Natural killer cell (primary cell): ENCODE data around the gene SMPD2. TPM values are rescaled to one million over a fixed set of nuclear protein-coding genes. Genes with fewer than 3 reads are reported as not detected.

Experiments
- ATAC-seq, 3 donors: fragments of 150-1000 bp in 2 of 3; fragments of 200-7000 bp in 1 of 3; cut with Tn5 transposase; 1 replicate in 1 of 3; 2 replicates in 2 of 3; pipeline ENCODE4 v1.10.0; 2021; ENCODE audit warnings: mild to moderate bottlenecking in 2 of 3, moderate library complexity in 2 of 3
- DNase-seq, 2 donors: peaks; one replicate each; pipeline versions ENCODE4 v3.0.0 to v3.0.0-alpha.2; 2013 to 2021; ENCODE audit warnings: mixed read lengths in 1 of 2
- H3K27ac ChIP-seq: one replicate; pipeline ENCODE4 v1.5.1; 2013; ENCODE audit warnings: mild to moderate bottlenecking, low read length
- H3K27me3 ChIP-seq: one replicate; pipeline ENCODE4 v1.6.1; 2013; ENCODE audit warnings: low read length; ENCODE audit not compliant: control insufficient read depth, insufficient read depth
- H3K36me3 ChIP-seq: one replicate; pipeline ENCODE4 v1.6.1; 2013; ENCODE audit warnings: low read length; ENCODE audit not compliant: control insufficient read depth, insufficient read depth
- H3K4me1 ChIP-seq: one replicate; pipeline ENCODE4 v1.6.1; 2013; ENCODE audit warnings: low read length; ENCODE audit not compliant: control insufficient read depth, insufficient read depth
- H3K4me3 ChIP-seq: one replicate; pipeline ENCODE4 v1.5.1; 2013; ENCODE audit warnings: low read length
- H3K9me3 ChIP-seq: one replicate; pipeline ENCODE4 v1.6.1; 2013; ENCODE audit warnings: low read length; ENCODE audit not compliant: control insufficient read depth, insufficient read depth
- H3K27ac Mint-ChIP-seq, 2 donors: one replicate each; pipeline ENCODE4 v1.8.0; 2022; ENCODE audit warnings: mild to moderate bottlenecking in 2 of 2, mixed read lengths in 2 of 2, moderate library complexity in 1 of 2
- H3K27me3 Mint-ChIP-seq, 2 donors: one replicate each; pipeline ENCODE4 v1.8.0; 2022; ENCODE audit warnings: low read depth in 2 of 2, mixed read lengths in 2 of 2
- H3K36me3 Mint-ChIP-seq: one replicate; pipeline ENCODE4 v1.8.0; 2022; ENCODE audit warnings: mixed read lengths
- H3K4me1 Mint-ChIP-seq, 2 donors: one replicate each; pipeline ENCODE4 v1.8.0; 2022; ENCODE audit warnings: mixed read lengths in 2 of 2
- H3K4me3 Mint-ChIP-seq: one replicate; pipeline ENCODE4 v1.8.0; 2022; ENCODE audit warnings: mild to moderate bottlenecking, moderate library complexity, mixed read lengths
- H3K9me3 Mint-ChIP-seq, 2 donors: one replicate each; pipeline ENCODE4 v1.8.0; 2022; ENCODE audit warnings: mixed read lengths in 2 of 2
- WGBS: methylation state at CpG from one replicate; pipeline ENCODE4 v1.1.7; 2013; ENCODE audit warnings: missing lambda C conversion rate; ENCODE audit not compliant: insufficient coverage; 5-methylcytosine and 5-hydroxymethylcytosine counted together
- intact Hi-C: fragments of 100-400 bp; cut with micrococcal nuclease; formaldehyde crosslinking; loops from one replicate; pipeline ENCODE4 v1.14.2; 2022
- total RNA-seq, 4 donors: library from RNA; stranded (reverse); fragments of 120-200 nt in 1 of 4; gene quantifications; one replicate each; pipeline versions ENCODE4 v1.2.3 to v1.2.4, GENCODE V29; 2013 to 2022
- TF ChIP-seq, protein P1 (sequence below): fragments of 200-600 bp; IDR thresholded peaks from one replicate; pipeline ENCODE4 v1.8.0; 2022; ENCODE audit warnings: antibody characterized with exemption

SMPD2 gene
- total RNA-seq, 3 donors from 2014 or later (not counting 1 experiment from before 2014, with no cell fraction given): 25.0 to 37.3 (median 29.3) TPM

DNA sequence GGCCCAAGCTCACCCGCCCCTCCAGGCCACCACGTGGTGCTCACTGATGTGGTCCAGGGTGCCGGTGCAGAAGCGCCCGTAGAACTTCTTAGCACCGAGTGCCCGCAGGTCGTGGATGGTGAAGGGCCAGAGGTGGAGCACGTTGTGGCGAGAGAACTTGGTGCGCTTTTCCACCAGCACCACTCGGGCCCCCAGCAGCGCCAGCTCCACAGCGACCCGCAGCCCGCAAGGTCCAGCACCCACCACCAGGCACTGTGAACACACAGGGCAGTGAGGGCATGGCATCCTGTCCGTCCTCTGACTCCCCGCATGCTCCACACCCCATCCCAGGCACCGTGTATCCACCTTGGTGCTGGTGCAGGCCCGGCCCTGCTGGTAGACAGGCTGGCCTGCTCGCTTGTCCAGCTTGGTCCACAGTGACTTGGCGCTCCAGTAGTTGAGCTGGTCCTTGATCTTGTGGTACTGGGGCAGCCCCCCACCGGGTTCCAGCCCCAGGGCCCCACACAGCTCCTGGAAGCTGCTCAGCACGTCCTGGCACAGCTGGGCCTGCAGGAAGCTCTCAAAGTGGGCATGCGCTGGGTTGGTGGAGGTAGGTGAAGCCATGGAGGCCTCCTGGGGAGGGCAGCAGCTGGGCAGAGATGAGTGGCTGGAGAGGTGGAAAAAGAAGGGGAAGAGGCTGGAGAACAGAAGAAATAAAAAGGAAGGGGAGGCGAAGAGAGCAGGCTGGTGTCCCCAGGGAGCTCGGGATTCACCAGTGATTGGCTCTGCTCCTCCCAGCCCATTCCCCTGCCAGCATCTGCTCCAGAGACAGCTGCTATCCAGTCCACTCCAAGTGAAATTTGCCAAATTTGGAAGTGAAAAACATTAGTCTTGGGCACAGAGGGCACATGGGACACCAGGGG is 13.3 kb downstream of the SMPD2 start:
- peak overlapping the region; percentile 98 for H3K4me3 ChIP-seq
- H3K27ac ChIP-seq: peak overlapping the region; percentile 99
- no peaks in the 10 kb centered on the region for H3K27me3 Mint-ChIP-seq
- H3K27me3 ChIP-seq: no peaks in the 10 kb centered on the region
- H3K27ac Mint-ChIP-seq: peak overlapping the region; percentile 86 to 99
- peaks cover 14% of the 10 kb centered on the region for H3K36me3 ChIP-seq
- WGBS: 59% methylated on average over 27 of the region's 27 CpGs
- no peak for DNase-seq
- ATAC-seq: no peak
- no peaks in the 10 kb centered on the region for H3K9me3 ChIP-seq
- TF ChIP-seq, protein P1, sequence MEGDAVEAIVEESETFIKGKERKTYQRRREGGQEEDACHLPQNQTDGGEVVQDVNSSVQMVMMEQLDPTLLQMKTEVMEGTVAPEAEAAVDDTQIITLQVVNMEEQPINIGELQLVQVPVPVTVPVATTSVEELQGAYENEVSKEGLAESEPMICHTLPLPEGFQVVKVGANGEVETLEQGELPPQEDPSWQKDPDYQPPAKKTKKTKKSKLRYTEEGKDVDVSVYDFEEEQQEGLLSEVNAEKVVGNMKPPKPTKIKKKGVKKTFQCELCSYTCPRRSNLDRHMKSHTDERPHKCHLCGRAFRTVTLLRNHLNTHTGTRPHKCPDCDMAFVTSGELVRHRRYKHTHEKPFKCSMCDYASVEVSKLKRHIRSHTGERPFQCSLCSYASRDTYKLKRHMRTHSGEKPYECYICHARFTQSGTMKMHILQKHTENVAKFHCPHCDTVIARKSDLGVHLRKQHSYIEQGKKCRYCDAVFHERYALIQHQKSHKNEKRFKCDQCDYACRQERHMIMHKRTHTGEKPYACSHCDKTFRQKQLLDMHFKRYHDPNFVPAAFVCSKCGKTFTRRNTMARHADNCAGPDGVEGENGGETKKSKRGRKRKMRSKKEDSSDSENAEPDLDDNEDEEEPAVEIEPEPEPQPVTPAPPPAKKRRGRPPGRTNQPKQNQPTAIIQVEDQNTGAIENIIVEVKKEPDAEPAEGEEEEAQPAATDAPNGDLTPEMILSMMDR: no peak
- intact Hi-C loops: loop anchor here (1.0 to 10.0 kb wide), 3 partner anchors 13 to 241 kb away; partner anchors contain the start of genes AK9 and FIG4
- peak overlapping the region; percentile 81 for H3K4me3 Mint-ChIP-seq
- H3K4me1 Mint-ChIP-seq: peaks cover 47 to 62% of the 10 kb centered on the region in 2 donors
- H3K36me3 Mint-ChIP-seq: no peaks in the 10 kb centered on the region
- no peaks in the 10 kb centered on the region for H3K9me3 Mint-ChIP-seq
- H3K4me1 ChIP-seq: peaks cover 72% of the 10 kb centered on the region

DNA sequence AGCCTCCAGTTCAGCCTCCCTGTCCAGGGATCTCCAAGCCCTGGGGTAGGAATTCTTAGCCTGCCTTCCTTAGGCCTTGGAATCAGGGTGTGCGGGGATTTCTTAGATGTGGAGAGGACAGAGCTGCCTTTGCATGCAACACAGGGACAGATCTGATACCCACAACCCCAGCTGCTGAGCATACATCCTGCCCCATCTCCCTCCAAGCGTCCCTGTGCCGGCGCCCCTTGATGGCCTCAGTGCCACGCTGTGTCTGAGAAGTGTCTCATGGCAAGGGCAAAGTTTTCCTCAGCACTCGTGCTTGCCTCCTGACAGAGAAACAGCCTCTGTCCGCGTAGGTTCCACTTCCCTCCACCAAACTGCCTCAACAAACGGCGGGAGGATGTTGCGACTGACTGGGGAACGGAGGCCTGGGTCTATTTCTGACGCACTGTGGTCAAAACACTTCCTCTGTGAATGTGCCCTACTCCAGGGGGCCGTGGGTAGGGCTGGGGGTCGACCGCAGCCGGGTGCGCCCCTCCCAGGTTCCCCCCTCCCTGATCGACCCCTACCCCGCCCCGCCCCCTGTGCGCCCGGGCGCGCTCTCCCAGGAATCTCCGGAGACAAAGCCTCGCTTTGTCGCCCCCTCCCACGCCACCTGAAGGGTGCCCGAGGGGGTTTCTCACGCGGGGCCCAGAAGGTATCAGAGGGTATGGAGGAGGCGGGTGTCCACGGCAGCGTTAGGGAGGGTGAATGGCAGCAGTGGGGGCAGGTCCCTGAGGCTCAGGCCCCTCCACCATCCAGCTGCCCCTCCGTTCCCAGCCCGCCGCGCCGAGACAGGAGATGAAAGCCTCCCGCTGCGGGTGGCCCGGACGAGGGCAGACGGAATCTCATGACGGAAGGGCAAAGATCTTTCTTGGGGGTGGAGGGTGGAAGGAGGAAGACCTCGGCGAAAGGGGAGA is 14.2 kb downstream of the SMPD2 start:
- Histone ChIP-seq H3K9me3 (no peaks in the 10 kb centered on the region), H3K4me3 (peak overlapping the region; percentile 98), H3K27me3 (no peaks in the 10 kb centered on the region), H3K4me1 (peaks cover 69% of the 10 kb centered on the region), H3K36me3 (peaks cover 14% of the 10 kb centered on the region), H3K27ac (peak overlapping the region; percentile 99)
- Mint-ChIP-seq H3K36me3 (no peaks in the 10 kb centered on the region), H3K9me3 (no peaks in the 10 kb centered on the region), H3K27ac (peak overlapping the region; percentile 86 to 99), H3K4me1 (peaks cover 54 to 62% of the 10 kb centered on the region in 2 donors), H3K4me3 (peak overlapping the region; percentile 93), H3K27me3 (no peaks in the 10 kb centered on the region)
- intact Hi-C loops: loop anchor here (1.0 to 10.0 kb wide), 3 partner anchors 13 to 240 kb away; partner anchors contain the start of genes AK9 and FIG4
- TF ChIP-seq, protein P1: no peak
- peak; percentile 72 to 91 for DNase-seq
- ATAC-seq: peak; percentile 53 to 71 (median 66)
- under 1% methylated on average over 46 of the region's 48 CpGs for WGBS

DNA sequence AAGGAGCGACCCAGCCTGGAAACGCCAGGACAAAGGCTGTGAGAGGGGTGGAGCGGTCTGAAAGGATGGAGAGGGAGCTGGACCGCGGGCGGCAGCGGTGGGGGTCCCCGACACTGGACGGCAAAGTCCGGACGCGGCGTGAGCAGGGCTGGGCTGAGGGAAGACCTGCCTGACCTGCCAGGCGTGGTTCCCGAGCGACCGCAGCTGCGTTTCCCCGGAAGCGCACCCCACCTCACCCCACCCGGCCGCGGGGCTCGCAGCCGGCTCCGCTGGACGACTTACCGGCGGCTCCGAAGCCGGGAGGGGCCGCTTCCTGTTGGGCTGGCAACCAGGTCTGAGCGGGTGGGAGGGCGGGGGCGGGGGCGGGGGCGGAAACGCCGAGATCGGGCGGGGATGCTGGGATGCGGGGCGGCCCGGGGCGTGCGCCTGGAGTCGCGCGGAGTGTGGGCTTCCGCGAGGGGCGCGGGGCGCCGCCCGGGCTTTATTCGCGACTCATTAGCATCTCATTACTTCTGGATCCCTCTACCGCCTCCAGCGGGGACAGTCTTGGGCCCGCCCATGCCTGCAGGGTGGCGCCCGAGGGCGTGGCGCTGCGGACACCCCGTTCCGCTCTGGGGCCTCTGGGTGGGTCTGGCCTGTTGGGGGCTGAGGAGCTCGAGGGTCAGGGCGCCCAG is 15.1 kb downstream of the SMPD2 start, which contains the start of gene MICAL1:
MICAL1 (minus strand) TSS at position 336 of the 674 bp plus-strand sequence. CDS start 1,576 bp downstream, outside the sequence.
- peak within 1 kb of the TSS; percentile 99 for H3K27ac ChIP-seq
- ATAC-seq: peak; percentile 51 to 84 (median 60)
- Mint-ChIP-seq H3K27ac (peak within 1 kb of the TSS; percentile 86 to 99), H3K36me3 (no peaks in the 10 kb centered on the region), H3K4me1 (peaks cover 46 to 54% of the 10 kb centered on the region in 2 donors), H3K4me3 (peak within 1 kb of the TSS; percentile 93), H3K9me3 (no peaks in the 10 kb centered on the region), H3K27me3 (no peaks in the 10 kb centered on the region)
- H3K4me3 ChIP-seq: peak within 1 kb of the TSS; percentile 98
- H3K36me3 ChIP-seq: peaks cover 11% of the 10 kb centered on the region
- under 1% methylated on average over 67 of the region's 70 CpGs for WGBS
- no peaks in the 10 kb centered on the region for H3K9me3 ChIP-seq
- H3K4me1 ChIP-seq: peaks cover 61% of the 10 kb centered on the region
- H3K27me3 ChIP-seq: no peaks in the 10 kb centered on the region
- TF ChIP-seq, protein P1: peak; percentile 13
- DNase-seq: peak; percentile 71 to 90
- intact Hi-C loops: loop anchor here (10.0 kb wide), 1 partner anchor 239 kb away; the partner anchor contains the start of genes AK9 and FIG4
